Endothelial cell of umbilical vein (primary cell): Measurements from ENCODE around the gene UQCR10. TPM values are rescaled to one million over a fixed set of nuclear protein-coding genes. Genes with fewer than 3 reads are reported as not detected.

Source experiments
- Bru-seq: library from RNA; stranded (reverse); fragments of 400-500 nt; gene quantifications from one replicate; lab custom pipeline; 2021; lab: Mats Ljungman, UMichigan
- BruChase-seq, 2 experiments: library from RNA; stranded (reverse); fragments of 400-500 nt; gene quantifications; one replicate each; lab custom pipeline; 2021; lab: Mats Ljungman, UMichigan
- BruUV-seq: library from RNA; stranded (reverse); fragments of 400-500 nt; replicated peaks from 2 replicates; lab custom pipeline; 2021; lab: Mats Ljungman, UMichigan
- CTCF ChIA-PET: fragments of 300-600, 350-600 bp; sonication (Branson Sonifier 250); formaldehyde crosslinking; loops from one replicate; lab custom pipeline; 2021; ENCODE audit warnings: antibody characterized with exemption, inconsistent platforms; lab: Charles Lee
- POLR2A ChIA-PET: fragments of 300-600, 350-600 bp; sonication (Branson Sonifier 250); formaldehyde crosslinking; loops from one replicate; lab custom pipeline; 2021; ENCODE audit warnings: antibody characterized with exemption, inconsistent platforms; lab: Charles Lee
- DNase-seq: peaks from one replicate; pipeline ENCODE4 v3.0.0-alpha.2; 2011; ENCODE audit warnings: low read depth, low spot score
- FAIRE-seq: peaks from 2 replicates; lab custom pipeline; 2011; peaks lifted over from hg19 to GRCh38; lab: Jason Lieb, UNC
- H2AFZ ChIP-seq: 2 replicates; pipeline ENCODE4 v1.6.0; 2012; ENCODE audit warnings: low read depth, low read length, control low read depth, inconsistent platforms
- H3K27ac ChIP-seq: 2 replicates; pipeline ENCODE4 v1.5.1; 2011; ENCODE audit warnings: low read depth, mild to moderate bottlenecking, control low read depth, low read length, moderate library complexity; ENCODE audit not compliant: insufficient read depth
- H3K27me3 ChIP-seq, 2 experiments: 2 replicates each; pipeline versions ENCODE4 v1.6.0 to v1.6.1; 2011; ENCODE audit warnings: low read length in 2 of 2, mixed read lengths in 1 of 2; ENCODE audit not compliant: control insufficient read depth in 2 of 2, insufficient read depth in 2 of 2
- H3K36me3 ChIP-seq, 2 experiments: 2 replicates in 1 of 2; 3 replicates in 1 of 2; pipeline ENCODE4 v1.5.1; 2011; ENCODE audit warnings: low read length in 2 of 2, mild to moderate bottlenecking in 1 of 2, moderate library complexity in 1 of 2; ENCODE audit not compliant: control insufficient read depth in 2 of 2, insufficient read depth in 2 of 2; ENCODE audit errors: extremely low read depth in 1 of 2
- H3K4me1 ChIP-seq: 3 replicates; pipeline ENCODE4 v1.5.1; 2011; ENCODE audit warnings: mild to moderate bottlenecking, low read length; ENCODE audit not compliant: control insufficient read depth, insufficient read depth; ENCODE audit errors: extremely low read depth
- H3K4me2 ChIP-seq: 2 replicates; pipeline ENCODE4 v1.6.1; 2011; ENCODE audit warnings: low read length, control low read depth, mixed read lengths; ENCODE audit not compliant: insufficient read depth
- H3K4me3 ChIP-seq, 3 experiments: fragments of 200-600 bp in 1 of 3; sonication (generic), shearing (Covaris generic) in 1 of 3; replicated peaks in 1 of 3; 2 replicates each; pipeline ENCODE4 v1.5.1; 2011 to 2016; ENCODE audit warnings: control low read depth in 3 of 3, low read length in 3 of 3, mild to moderate bottlenecking in 2 of 3, inconsistent platforms in 1 of 3, low read depth in 1 of 3, moderate library complexity in 1 of 3; ENCODE audit not compliant: insufficient read depth in 1 of 3
- H3K79me2 ChIP-seq: 2 replicates; pipeline ENCODE4 v1.6.0; 2012; ENCODE audit warnings: low read length, inconsistent platforms; ENCODE audit not compliant: control insufficient read depth, insufficient read depth
- H3K9ac ChIP-seq: replicated peaks from 2 replicates; pipeline ENCODE3; 2011; ENCODE audit warnings: low read length, control low read depth; ENCODE audit not compliant: insufficient read depth; ENCODE audit errors: extremely low read depth
- H3K9me1 ChIP-seq: replicated peaks from 3 replicates; pipeline ENCODE4 v1.6.0; 2011; ENCODE audit warnings: mild to moderate bottlenecking, low read length; ENCODE audit not compliant: control insufficient read depth, insufficient read depth; ENCODE audit errors: extremely low read depth
- H3K9me3 ChIP-seq: replicated peaks from 2 replicates; pipeline ENCODE4 v1.5.1; 2012; ENCODE audit warnings: low read length, inconsistent platforms; ENCODE audit not compliant: control insufficient read depth, insufficient read depth
- H4K20me1 ChIP-seq: replicated peaks from 2 replicates; pipeline ENCODE3; 2011; ENCODE audit warnings: mild to moderate bottlenecking, low read length; ENCODE audit not compliant: control insufficient read depth, insufficient read depth; ENCODE audit errors: extremely low read depth
- JUN ChIP-seq: IDR thresholded peaks from 2 replicates; pipeline ENCODE4 v1.6.1; 2011; ENCODE audit warnings: borderline replicate concordance, low read depth; ENCODE audit not compliant: insufficient read length, insufficient read depth
- POLR2A ChIP-seq: IDR thresholded peaks from 2 replicates; pipeline ENCODE4 v1.6.1; 2012; ENCODE audit warnings: low read depth, mild to moderate bottlenecking, control low read depth, low read length
- POLR2AphosphoS5 ChIP-seq: IDR thresholded peaks from 2 replicates; pipeline ENCODE4 v1.6.1; 2012; ENCODE audit warnings: low read depth, mild to moderate bottlenecking, control low read depth, low read length, moderate library complexity; ENCODE audit not compliant: insufficient read depth
- dilution Hi-C: fragments of 300-500 bp; cut with MboI; formaldehyde crosslinking; loops from one replicate; pipeline ENCODE4 v1.15.0; 2019; ENCODE audit warnings: low sequenced_read_pairs; ENCODE audit not compliant: extremely low pct_ligation_motif_present
- intact Hi-C: fragments of 100-400 bp; cut with micrococcal nuclease; formaldehyde crosslinking; loops from one replicate; pipeline ENCODE4 v1.10.0; 2022
- long read RNA-seq: library from polyadenylated mRNA; stranded (forward); transcript quantifications from one replicate; pipeline ENCODE4 v2.0.0, GENCODE V29; 2021
- polyA minus RNA-seq, 3 experiments: library from RNA; depleted of rRNA, polyadenylated mRNA; stranded (reverse); fragments of >200 nt; gene quantifications; 1 replicate in 1 of 3; 2 replicates in 2 of 3; pipeline ENCODE4 v1.2.3, GENCODE V29; 2011
- polyA plus RNA-seq, 4 experiments: library from polyadenylated mRNA; depleted of rRNA in 3 of 4; stranded (reverse) in 3 of 4; unstranded in 1 of 4; fragments of >200 nt; gene quantifications; 2 replicates each; pipeline versions ENCODE4 v1.2.1 to v1.2.3, GENCODE V29; 2011 to 2012; ENCODE audit warnings: missing spikeins in 1 of 4
- total RNA-seq: library from RNA; stranded (reverse); gene quantifications from 2 replicates; pipeline ENCODE4 v1.2.3, GENCODE V29; 2021

UQCR10 gene
- 94.0 and 96.6 TPM in 2 replicates for total RNA-seq
- 196 and 215 TPM in 2 replicates for polyA plus RNA-seq
- polyA plus RNA-seq (2011; cell fraction: cytosol; rRNA removed) = 228 and 254 TPM in 2 replicates
- 52.5 and 57.9 TPM in 2 replicates for polyA plus RNA-seq (2011; cell fraction: nucleus; rRNA removed)
- polyA plus RNA-seq (2012) = 132 and 140 TPM in 2 replicates
- polyA minus RNA-seq = 53.0 and 69.3 TPM in 2 replicates
- 48.4 TPM for polyA minus RNA-seq (2011; cell fraction: cytosol; rRNA and poly(A)+ RNA removed)
- polyA minus RNA-seq (2011; cell fraction: nucleus; rRNA and poly(A)+ RNA removed) = 17.4 and 23.7 TPM in 2 replicates
- Bru-seq, nascent RNA = percentile 81 among the genes with signal in this experiment
- BruChase-seq, experiment 1, labeled RNA remaining after a 6-hour chase = percentile 93 among the genes with signal in this experiment
- percentile 75 among the genes with signal in this experiment for BruChase-seq, experiment 2, labeled RNA remaining after a 2-hour chase
- long read RNA-seq, transcript UQCR10-201 (2 exons, 916 nt) = major isoform, 917 of 1,079 reads
- long read RNA-seq, transcript UQCR10-202 (2 exons, 584 nt) = minor isoform, 153 of 1,079 reads
- long read RNA-seq, partial matches to known transcripts = 3 of 1,079 reads
- long read RNA-seq, other reads (novel, unspliced or antisense) = 6 of 1,079 reads

DNA sequence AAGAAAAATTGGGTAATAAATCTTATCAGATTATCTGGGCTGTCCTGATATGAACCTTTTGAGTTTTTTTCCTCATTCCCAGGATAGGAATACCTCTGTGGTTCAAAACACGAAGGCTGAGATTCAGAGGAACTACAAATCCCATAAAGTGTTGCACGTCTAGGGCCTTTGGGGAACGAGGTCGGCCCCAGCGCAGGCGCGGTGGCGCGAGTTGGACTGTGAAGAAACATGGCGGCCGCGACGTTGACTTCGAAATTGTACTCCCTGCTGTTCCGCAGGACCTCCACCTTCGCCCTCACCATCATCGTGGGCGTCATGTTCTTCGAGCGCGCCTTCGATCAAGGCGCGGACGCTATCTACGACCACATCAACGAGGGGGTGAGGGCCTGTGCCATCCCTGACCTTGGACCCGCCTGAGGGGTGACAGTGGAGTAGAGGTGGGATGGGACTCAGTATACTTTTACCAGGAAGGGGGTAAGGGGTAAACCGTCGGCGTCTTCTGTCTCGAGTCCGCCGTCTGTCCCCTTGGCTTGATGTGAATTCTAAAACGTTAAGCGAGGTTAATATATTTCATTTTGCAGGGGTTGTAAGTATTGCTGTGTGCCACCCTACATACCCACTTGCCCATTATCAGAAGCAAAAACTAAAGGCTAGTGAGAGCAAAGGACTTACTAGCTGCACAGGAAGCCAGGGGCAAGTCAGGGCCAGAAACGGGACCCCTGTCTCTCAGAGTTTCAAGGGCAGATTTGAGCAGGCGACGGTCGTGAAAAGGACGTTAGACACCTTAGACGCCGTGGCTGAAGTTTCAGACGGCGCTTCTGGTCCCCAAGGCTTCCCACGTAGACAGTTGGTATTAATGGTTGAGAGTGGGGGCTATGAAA, at the start of gene UQCR10:
Gene UQCR10, plus strand, starts transcription at position 199 of the 881 bp plus-strand sequence. Its CDS starts 30 bp downstream, at position 229.
- peak within 1 kb of the TSS; percentile 74 for H2AFZ ChIP-seq
- TF ChIP-seq POLR2A (peak; percentile 89), JUN (no peak), POLR2AphosphoS5 (peak; percentile 67)
- H4K20me1 ChIP-seq = no peaks in the 10 kb centered on the region
- H3K9me3 ChIP-seq = no peaks in the 10 kb centered on the region
- peak within 1 kb of the TSS; percentile 44 to 98 (median 81) for H3K4me3 ChIP-seq
- intact Hi-C loops = loop anchor here (1.0 to 2.0 kb wide), 3 partner anchors 115 to 429 kb away; partner anchors contain the start of gene MTMR3
- H3K4me2 ChIP-seq = peak within 1 kb of the TSS; percentile 88
- H3K27ac ChIP-seq = peak within 1 kb of the TSS; percentile 67
- FAIRE-seq = no peak
- TSS peak; percentile 66 for BruUV-seq
- H3K9me1 ChIP-seq = no peaks in the 10 kb centered on the region
- ChIA-PET CTCF (interaction anchor here (0.7 to 1.8 kb wide), 5 partner anchors 8 to 321 kb away, joined by 3 to 10 read pairs (median 5); no protein-coding TSS in a partner anchor), POLR2A (interaction anchor here (0.8 to 1.0 kb wide), 2 partner anchors 9 to 45 kb away, joined by 3 read pairs; no protein-coding TSS in a partner anchor)
- H3K9ac ChIP-seq = peak within 1 kb of the TSS; percentile 78
- H3K27me3 ChIP-seq = no peaks in the 10 kb centered on the region
- H3K79me2 ChIP-seq = peaks cover 15% of the 10 kb centered on the region
- dilution Hi-C loops = no loop called here
- H3K36me3 ChIP-seq = peaks cover 0 to 4% of the 10 kb centered on the region in 2 experiments
- H3K4me1 ChIP-seq = peaks cover 12% of the 10 kb centered on the region
- peak; percentile 93 for DNase-seq
